Esophagus muscularis mucosa (tissue), 4 donors: ENCODE results near the gene PRIMA1.
A peak's percentile ranks its signal among the peaks of the same experiment; 100 is the strongest.

Experiments
- EP300 ChIP-seq: sonication (generic); formaldehyde crosslinking; IDR thresholded peaks from one replicate; pipeline ENCODE4 v1.6.1; 2017; ENCODE audit warnings: antibody characterized with exemption
- POLR2A ChIP-seq: fragments of 450-650 bp; IDR thresholded peaks from one replicate; pipeline ENCODE4 v1.6.1; 2017; ENCODE audit warnings: antibody characterized with exemption, moderate library complexity, mild to moderate bottlenecking, low read depth
- POLR2AphosphoS5 ChIP-seq, 2 donors: sonication (generic); formaldehyde crosslinking; IDR thresholded peaks; one replicate each; pipeline ENCODE4 v1.6.1; 2017; ENCODE audit warnings: antibody characterized with exemption in 2 of 2
- TF ChIP-seq, protein P1 (sequence below), 3 experiments: fragments of 200-600 bp in 2 of 3; fragments of 450-650 bp in 1 of 3; sonication (generic) in 2 of 3; IDR thresholded peaks; one replicate each; pipeline ENCODE4 v1.5.1; 2017 to 2019; ENCODE audit warnings: antibody characterized with exemption in 3 of 3, mild to moderate bottlenecking in 2 of 3, moderate library complexity in 1 of 3

DNA sequence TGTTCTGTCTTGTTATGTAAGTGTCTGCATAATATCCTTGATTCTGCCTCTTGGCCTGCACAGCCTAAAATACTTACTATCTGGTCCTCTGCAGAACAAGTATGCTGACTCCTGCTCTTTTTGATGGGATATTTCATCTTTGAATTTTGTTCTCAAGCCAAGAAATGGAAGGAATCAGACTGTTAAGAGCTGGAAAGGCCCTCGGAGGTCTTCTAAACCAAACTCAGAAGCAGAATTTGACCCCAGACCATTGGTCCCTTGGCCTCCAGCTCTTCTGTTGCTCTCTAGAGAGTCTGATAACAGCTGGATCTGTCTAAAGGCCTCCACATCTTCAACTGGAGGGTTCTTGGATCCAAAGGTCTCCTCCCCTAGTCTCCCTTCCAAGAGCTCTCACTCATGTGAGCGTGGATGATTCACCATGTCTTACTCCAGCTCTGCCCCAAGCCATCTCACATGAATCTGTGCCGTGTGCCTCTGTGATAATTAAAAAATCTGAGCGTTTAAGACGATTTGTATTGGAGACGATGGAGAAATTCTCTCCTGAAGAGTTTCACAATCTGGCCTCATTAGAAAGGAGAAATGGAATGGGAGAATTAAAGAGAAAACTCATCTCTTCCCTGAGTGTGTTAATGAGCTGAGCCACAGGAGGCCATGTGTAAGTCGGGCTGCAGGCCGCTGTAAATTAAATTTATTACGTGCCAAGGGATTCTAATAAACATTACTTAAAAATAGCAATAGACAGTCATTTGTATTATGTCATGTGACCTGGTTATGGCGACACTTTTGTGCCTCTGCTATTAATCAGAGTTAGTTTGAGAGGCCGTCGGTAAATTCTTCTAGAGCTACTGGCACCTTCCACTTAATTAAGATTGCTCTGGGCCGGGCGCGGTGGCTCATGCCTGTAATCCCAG is 15.4 kb upstream of the PRIMA1 start:
- TF ChIP-seq POLR2AphosphoS5 (IDR thresholded peaks at IDR 0.05) (peak in 1 of 2 donors; percentile 30), POLR2A (no peak), EP300 (no peak)
- TF ChIP-seq, protein P1, sequence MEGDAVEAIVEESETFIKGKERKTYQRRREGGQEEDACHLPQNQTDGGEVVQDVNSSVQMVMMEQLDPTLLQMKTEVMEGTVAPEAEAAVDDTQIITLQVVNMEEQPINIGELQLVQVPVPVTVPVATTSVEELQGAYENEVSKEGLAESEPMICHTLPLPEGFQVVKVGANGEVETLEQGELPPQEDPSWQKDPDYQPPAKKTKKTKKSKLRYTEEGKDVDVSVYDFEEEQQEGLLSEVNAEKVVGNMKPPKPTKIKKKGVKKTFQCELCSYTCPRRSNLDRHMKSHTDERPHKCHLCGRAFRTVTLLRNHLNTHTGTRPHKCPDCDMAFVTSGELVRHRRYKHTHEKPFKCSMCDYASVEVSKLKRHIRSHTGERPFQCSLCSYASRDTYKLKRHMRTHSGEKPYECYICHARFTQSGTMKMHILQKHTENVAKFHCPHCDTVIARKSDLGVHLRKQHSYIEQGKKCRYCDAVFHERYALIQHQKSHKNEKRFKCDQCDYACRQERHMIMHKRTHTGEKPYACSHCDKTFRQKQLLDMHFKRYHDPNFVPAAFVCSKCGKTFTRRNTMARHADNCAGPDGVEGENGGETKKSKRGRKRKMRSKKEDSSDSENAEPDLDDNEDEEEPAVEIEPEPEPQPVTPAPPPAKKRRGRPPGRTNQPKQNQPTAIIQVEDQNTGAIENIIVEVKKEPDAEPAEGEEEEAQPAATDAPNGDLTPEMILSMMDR (IDR thresholded peaks at IDR 0.05), result no peak
